ENCODE measurements around the gene PANK4. TPM values are rescaled to one million over a fixed set of nuclear protein-coding genes. Genes with fewer than 3 reads are reported as not detected.

The PANK4 gene
- polyA plus RNA-seq, 2 of the 4 experiments (the other 2 are of a cell fraction), result 8.1 to 13.8 TPM

DNA sequence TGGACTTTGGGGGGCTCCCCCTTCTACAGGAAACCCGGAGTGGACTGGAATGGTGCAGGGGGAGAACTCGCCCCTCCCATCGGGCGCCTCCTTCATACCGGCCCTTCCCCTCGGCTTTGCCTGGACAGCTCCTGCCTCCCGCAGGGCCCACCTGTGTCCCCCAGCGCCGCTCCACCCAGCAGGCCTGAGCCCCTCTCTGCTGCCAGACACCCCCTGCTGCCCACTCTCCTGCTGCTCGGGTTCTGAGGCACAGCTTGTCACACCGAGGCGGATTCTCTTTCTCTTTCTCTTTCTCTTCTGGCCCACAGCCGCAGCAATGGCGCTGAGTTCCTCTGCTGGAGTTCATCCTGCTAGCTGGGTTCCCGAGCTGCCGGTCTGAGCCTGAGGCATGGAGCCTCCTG lies 29.9 kb upstream of the PANK4 start, which contains the start of gene TNFRSF14:
TSS of gene TNFRSF14 (plus strand) at position 95 of the 401 bp plus-strand sequence. CDS start at position 389, 294 bp downstream.
- FAIRE-seq, result no peak
- POLR2A ChIA-PET, result no interaction called here
- 0 out of 6 replicates have a peak within 1 kb of the TSS, but pooled peaks of 1 of the 2 experiments have one; percentile 30 for H3K27ac ChIP-seq

DNA sequence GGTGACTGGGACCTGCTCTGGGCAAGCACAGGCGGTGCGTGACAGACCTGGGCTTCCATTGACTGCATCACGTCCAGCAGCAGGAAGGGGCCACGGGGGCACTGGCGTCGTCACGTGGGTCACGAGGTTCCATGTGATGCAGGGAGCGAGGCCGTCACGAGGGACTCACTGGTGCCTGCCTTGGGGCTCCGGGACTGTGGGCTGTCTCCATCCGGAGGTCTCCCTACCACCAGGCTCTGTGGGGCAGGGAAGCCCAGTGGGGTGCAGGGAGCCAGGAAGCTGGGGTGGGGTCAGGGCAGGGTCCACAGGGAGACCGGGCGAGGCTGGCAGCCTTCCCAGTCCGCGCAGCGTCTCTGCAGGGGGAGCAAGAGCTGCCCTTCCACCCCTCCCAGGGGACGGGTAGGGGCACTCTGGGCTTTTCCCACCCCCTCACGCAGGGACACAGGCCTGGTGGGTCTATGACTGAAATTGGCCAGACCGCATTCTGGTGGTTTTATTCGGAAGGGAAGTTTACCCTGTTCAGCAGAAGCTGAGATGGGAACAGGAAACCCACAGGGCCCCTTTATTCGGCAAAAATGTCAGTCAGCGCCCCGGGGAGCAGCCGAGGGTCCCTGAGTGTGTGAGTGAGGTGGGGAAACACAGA lies 29.4 kb upstream of the PANK4 start:
- ChIA-PET POLR2A (no interaction called here), CTCF (interaction anchor here (1.2 kb wide), 1 partner anchor 9 kb away, joined by 11 read pairs; no protein-coding TSS in a partner anchor)
- no peak for DNase-seq (ENCODE audit: low read depth in 1 of 2, low spot score in 1 of 2)
- Histone ChIP-seq H3K9me3 (no peaks in the 10 kb centered on the region), H3K4me1 (peaks cover 6% of the 10 kb centered on the region; the same call in 1 of the 3 replicates), H3K4me3 (no peak overlapping the region), H3K27ac (0 out of 6 replicates have a peak overlapping the region, but pooled peaks of 1 of the 2 experiments have one; percentile 30), H3K4me2 (peak overlapping the region; percentile 60)
- WGBS (ENCODE audit: missing lambda C conversion rate), result 49% methylated on average over 13 of the region's 26 CpGs
- FAIRE-seq, result no peak
- peak in 1 of 2 experiments; percentile 6; a peak in 2 of 6 replicates for ATAC-seq
- TF ChIP-seq ZFP36 (IDR thresholded peaks at IDR 0.05; ENCODE audit: borderline replicate concordance, partially characterized antibody), result no peak
- TF ChIP-seq, protein P1, sequence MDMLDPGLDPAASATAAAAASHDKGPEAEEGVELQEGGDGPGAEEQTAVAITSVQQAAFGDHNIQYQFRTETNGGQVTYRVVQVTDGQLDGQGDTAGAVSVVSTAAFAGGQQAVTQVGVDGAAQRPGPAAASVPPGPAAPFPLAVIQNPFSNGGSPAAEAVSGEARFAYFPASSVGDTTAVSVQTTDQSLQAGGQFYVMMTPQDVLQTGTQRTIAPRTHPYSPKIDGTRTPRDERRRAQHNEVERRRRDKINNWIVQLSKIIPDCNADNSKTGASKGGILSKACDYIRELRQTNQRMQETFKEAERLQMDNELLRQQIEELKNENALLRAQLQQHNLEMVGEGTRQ (IDR thresholded peaks at IDR 0.05), result peak; percentile 47; the same call in 1 of the 2 replicates
- no peak for TF ChIP-seq FOSL2 (IDR thresholded peaks at IDR 0.05)
- TF ChIP-seq FOSL2 (CRISPR knock-in tag; IDR thresholded peaks at IDR 0.05), result no peak

More for the DNA sequence above, 29.9 kb upstream of the PANK4 start, which contains the start of gene TNFRSF14:
- 46% methylated on average over 12 of the region's 16 CpGs for WGBS (ENCODE audit: missing lambda C conversion rate)
- DNase-seq (ENCODE audit: low read depth in 1 of 2, low spot score in 1 of 2) (no peak), ATAC-seq (peak in 1 of 2 experiments; percentile 43; a peak in 3 of 6 replicates)
- no peak within 1 kb of the TSS for H3K4me3 ChIP-seq
- no peaks in the 10 kb centered on the region for H3K9me3 ChIP-seq
- H3K4me1 ChIP-seq, result peaks cover 6% of the 10 kb centered on the region; the same call in 1 of the 3 replicates
- peak within 1 kb of the TSS; percentile 60 for H3K4me2 ChIP-seq
- TF ChIP-seq ZSCAN20 (CRISPR knock-in tag; IDR thresholded peaks at IDR 0.05) (no peak), MYC (IDR thresholded peaks at IDR 0.05; ENCODE audit: borderline replicate concordance, low read length) (no peak), CHD2 (IDR thresholded peaks at IDR 0.05; ENCODE audit: low read length, partially characterized antibody) (no peak), HEYL (CRISPR knock-in tag; IDR thresholded peaks at IDR 0.05) (no peak), NR3C1 (IDR thresholded peaks at IDR 0.05) (no peak), TFCP2L1 (CRISPR knock-in tag; IDR thresholded peaks at IDR 0.05) (no peak), HDAC2 (IDR thresholded peaks at IDR 0.05) (no peak), SREBF2 (IDR thresholded peaks at IDR 0.05) (no peak), HOXA7 (CRISPR knock-in tag; IDR thresholded peaks at IDR 0.05) (no peak)
- TF ChIP-seq, protein P2, sequence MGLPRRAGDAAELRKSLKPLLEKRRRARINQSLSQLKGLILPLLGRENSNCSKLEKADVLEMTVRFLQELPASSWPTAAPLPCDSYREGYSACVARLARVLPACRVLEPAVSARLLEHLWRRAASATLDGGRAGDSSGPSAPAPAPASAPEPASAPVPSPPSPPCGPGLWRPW (IDR thresholded peaks at IDR 0.05), result no peak
- TF ChIP-seq, protein P3, sequence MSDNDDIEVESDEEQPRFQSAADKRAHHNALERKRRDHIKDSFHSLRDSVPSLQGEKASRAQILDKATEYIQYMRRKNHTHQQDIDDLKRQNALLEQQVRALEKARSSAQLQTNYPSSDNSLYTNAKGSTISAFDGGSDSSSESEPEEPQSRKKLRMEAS (IDR thresholded peaks at IDR 0.05), result no peak
- TF ChIP-seq, protein P4, sequence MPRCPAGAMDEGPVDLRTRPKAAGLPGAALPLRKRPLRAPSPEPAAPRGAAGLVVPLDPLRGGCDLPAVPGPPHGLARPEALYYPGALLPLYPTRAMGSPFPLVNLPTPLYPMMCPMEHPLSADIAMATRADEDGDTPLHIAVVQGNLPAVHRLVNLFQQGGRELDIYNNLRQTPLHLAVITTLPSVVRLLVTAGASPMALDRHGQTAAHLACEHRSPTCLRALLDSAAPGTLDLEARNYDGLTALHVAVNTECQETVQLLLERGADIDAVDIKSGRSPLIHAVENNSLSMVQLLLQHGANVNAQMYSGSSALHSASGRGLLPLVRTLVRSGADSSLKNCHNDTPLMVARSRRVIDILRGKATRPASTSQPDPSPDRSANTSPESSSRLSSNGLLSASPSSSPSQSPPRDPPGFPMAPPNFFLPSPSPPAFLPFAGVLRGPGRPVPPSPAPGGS (IDR thresholded peaks at IDR 0.05), result no peak
- CTCF ChIA-PET, result interaction anchor here (1.2 kb wide), 1 partner anchor 9 kb away, joined by 11 read pairs; no protein-coding TSS in a partner anchor

DNA sequence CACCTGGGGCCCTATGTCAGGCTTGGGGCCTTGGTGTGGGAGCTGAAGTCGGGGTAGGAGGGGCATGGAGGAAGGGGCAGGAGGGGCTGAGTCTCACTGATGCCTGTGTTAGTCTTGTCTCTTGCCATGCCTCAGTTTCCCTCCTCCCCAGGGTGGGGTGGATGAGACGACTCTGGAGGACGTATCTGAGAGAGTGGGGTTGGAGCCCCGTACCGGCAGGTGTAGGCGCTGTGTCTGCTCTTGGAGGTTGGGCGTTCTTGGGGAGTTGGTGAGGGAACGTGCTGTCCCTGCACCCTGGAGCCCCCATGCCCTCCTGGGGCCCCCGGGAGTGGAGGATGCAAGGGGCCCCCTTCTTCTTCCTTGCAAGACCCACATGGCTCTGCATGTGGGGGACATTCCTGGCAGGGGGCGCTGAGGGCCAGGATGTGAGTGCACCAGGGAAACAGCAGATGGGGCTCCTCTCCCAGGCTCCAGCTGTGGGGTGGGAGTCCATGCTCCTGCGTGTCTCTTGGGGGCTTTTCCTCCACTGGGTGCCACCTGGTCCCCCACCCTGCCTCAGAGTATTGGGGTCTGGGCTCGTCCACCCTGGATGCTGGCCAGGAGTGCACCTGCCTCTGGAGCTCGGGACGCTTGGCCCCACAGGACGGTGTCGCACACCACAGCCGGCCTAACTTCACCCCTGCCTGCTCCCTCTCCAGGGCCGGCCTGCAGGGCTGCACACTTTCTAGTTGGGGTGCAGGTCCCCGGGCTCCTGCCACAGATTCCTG lies 28.4 kb upstream of the PANK4 start:
- H3K27ac ChIP-seq, result no peak overlapping the region
- H3K4me1 ChIP-seq, result peaks cover 6% of the 10 kb centered on the region; the same call in 1 of the 3 replicates
- TF ChIP-seq SMC3 (IDR thresholded peaks at IDR 0.05), result peak; percentile 19; the same call in 1 of the 3 replicates
- peak; percentile 41 to 54; a peak in 4 of 5 replicates for TF ChIP-seq RAD21 (conservative IDR thresholded peaks at IDR 0.05 in 1 of 2, IDR thresholded peaks at IDR 0.05 in 1 of 2)
- TF ChIP-seq CEBPB (IDR thresholded peaks at IDR 0.05), result no peak
- POLR2A ChIA-PET, result no interaction called here
- DNase-seq (ENCODE audit: low read depth in 1 of 2, low spot score in 1 of 2) (no peak), ATAC-seq (peak in 1 of 2 experiments; percentile 33; a peak in 2 of 6 replicates), FAIRE-seq (no peak)
- 48% methylated on average over 9 of the region's 19 CpGs for WGBS (ENCODE audit: missing lambda C conversion rate)
- CTCF ChIA-PET, result no interaction called here
- H3K4me2 ChIP-seq, result no peak overlapping the region
- H3K9me3 ChIP-seq, result no peaks in the 10 kb centered on the region
- H3K4me3 ChIP-seq, result no peak overlapping the region

All from A549 (cell line).